GM19043 (cell line): ENCODE results near the gene C22orf42.
"Not testable (repeated sequence)": the region's sequence is repeated elsewhere in the genome, so short reads cannot be mapped to it uniquely, and the experiment has no call there.

Source experiments
- ATAC-seq: cut with Tn5 transposase; IDR thresholded peaks from one replicate; pipeline ENCODE4 v1.9.1; 2021; ENCODE audit warnings: low read depth; ENCODE audit not compliant: unreplicated experiment

The C22orf42 gene

DNA sequence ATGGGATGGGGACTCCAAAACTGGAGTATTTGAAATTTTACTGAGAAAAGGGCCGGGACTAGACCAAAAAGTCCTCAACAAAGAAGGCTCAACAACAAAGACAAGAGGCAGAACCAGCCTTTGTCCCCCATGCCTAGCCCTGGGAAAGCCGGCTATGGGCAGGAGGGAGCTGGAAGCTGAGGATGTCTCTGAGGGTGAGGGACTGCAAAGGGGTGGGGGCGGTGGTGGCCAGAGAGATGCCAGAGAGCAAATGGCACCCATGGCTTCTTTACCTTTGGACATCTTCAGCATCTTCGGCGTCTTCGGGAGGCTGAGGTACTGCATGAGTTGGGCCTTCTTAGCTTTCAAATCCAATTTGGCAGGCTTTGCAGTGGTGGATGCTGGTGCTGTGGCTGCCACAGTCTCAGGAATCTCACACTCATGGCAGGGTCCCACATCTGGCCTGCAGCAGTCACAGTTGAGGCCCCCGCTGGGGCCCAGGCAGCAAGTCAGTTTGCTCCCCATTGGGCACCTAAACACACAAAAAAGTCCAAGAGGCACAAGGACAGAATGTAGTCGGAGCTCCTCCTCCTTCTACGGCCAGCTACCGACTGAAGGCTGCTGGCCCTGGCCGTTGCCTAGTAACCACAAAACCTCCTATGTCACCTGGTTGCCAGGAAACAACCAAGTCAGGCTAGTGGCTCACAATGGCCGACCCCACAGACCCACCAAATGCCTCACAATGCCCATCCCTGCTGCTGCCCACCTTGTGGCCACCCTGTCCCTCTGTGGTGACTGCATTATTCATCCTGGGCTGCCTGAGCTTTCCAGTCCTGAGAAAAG, at the start of gene C22orf42:
Gene C22orf42 (minus strand): TSS at position 592 of the 822 bp plus-strand sequence. CDS start 88 bp downstream, at position 504.
- no peak for ATAC-seq

- ATAC-seq = no peak
These were observed 49.6 kb upstream of the C22orf42 start for GRCh38 chr22:32208681-32209080.

DNA sequence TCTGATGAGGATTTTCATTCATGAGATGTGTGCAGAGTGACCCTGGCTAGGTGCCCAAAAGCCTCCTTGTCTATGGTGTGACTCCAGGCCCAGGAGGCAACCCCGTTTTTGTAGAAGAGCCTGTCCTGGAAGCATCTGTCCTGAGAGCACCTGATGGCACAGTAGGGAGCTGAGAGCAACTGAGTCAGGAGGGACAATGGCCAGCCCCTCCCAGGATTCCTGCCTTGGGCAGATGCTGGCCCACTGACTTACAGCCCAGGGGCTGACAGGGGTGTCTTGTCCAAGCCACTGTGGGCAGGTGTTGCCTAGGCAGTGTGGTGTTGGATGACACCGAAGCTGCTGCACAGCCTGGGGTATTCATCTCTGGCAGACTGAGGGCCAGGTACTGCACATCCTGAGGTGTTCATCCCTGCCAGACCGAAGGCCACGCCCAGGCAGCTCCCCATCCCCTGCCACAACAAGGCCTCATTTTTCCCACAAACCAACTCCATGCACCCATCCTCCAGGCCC, 48.9 kb upstream of the C22orf42 start:
- ATAC-seq = no peak

- no peak for ATAC-seq
These were observed 48.0 kb upstream of the C22orf42 start for GRCh38 chr22:32206774-32207758.

DNA sequence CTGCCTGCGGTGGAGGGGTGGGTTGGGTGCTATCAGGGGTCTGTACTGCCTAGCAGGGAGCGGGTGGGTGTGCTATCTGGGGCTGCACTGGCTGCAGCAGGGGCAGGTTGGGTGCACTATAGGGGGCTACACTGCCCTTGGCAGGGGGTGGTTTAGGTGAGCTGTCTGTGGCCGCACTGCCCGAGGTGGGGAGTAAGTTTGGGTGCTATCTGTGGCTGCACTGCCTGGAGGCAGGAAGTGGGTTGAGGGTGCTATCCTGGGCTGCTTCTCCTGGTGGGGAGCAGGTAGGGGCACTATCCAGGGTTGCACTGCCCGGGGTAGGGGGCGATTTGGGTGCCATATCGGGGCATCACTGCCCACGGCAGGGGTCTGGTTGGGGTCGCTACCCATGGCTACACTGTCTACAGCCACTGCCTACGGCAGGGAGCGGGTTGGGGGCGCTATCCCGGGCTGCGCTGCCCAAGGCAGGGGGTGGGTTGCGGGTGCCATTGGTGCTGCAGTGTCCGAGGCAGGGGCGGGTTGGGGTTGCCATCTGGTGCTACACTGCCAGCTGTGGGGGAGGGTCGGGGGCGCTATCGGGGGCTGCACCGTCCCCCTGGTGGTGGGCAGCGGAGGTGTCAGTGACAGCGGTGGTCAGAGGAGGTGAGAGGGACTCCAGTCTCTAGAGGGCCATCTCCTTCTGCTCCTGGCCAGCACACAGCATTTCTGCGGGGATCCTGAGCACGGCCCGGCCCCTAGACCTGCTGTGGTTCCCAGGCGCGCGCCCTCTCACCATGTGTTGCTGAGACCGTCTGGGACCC, 47.1 kb upstream of the C22orf42 start:
- no peak for ATAC-seq

- no peak for ATAC-seq
These were observed 46.0 kb upstream of the C22orf42 start, which contains the start of gene RFPL2 for GRCh38 chr22:32204856-32205722. TSS of gene RFPL2 (minus strand) at chr22:32205073. CDS start at chr22:32202451, 2,622 bp downstream.

GRCh38 chr22:32204040-32204855, 45.1 kb upstream of the C22orf42 start:
- no peak for ATAC-seq

GRCh38 chr22:32203181-32204039, 44.3 kb upstream of the C22orf42 start:
- no peak for ATAC-seq

DNA sequence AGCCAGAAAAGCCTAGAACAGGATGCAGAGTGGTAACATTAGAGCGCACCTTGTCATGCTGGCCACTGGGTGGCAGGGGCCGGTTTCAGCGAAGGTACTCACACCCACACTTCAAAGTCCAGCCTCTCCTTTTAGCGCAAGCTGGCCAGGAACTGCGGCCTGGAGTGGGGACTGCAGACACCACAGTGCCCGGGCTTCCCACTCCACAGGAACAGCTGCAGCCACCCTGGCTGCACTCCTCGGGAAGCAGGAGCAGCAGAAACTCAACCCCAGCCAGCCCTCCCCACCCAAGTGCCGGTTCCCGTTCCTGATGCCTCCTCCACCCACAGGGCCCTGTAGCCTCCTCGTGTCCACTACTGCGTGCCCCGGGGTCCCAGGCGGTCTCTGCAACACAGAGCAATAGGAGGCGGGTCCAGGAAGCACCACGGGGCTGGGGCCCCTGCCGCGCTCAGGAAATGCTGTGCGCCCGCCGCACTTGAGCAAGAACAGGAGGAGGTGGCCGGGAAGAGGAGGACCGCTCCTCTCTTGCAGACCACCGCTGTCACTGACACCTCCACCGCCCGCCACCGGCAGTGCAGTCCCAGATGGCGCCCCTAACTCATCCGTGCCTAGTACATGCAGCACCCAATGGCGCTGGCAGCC, 43.6 kb upstream of the C22orf42 start:
- ATAC-seq = no peak

DNA sequence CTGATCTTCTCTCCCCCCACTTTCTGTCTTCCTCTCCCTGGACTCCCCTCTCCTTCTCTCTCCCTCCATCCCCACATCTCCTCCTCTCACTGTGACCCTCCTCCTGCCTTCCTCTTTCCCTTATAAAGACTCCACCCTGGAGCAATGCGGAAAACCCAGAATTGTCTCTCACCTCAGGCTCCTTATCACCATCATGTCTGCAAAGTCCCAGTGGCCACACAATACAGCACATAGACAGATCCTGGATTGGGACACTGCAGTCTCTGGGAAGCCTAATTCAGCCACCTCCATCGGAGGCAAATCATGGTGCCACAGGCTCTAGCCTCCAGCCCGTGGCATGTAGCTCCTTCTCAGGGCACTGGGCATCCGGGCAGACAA, 43.0 kb upstream of the C22orf42 start:
- no peak for ATAC-seq

GRCh38 chr22:32200752-32201151, 41.6 kb upstream of the C22orf42 start:
- ATAC-seq = no peak

- ATAC-seq = no peak
These were observed 40.9 kb upstream of the C22orf42 start for GRCh38 chr22:32199961-32200360.

GRCh38 chr22:32199341-32199740, 40.2 kb upstream of the C22orf42 start:
- no peak for ATAC-seq

DNA sequence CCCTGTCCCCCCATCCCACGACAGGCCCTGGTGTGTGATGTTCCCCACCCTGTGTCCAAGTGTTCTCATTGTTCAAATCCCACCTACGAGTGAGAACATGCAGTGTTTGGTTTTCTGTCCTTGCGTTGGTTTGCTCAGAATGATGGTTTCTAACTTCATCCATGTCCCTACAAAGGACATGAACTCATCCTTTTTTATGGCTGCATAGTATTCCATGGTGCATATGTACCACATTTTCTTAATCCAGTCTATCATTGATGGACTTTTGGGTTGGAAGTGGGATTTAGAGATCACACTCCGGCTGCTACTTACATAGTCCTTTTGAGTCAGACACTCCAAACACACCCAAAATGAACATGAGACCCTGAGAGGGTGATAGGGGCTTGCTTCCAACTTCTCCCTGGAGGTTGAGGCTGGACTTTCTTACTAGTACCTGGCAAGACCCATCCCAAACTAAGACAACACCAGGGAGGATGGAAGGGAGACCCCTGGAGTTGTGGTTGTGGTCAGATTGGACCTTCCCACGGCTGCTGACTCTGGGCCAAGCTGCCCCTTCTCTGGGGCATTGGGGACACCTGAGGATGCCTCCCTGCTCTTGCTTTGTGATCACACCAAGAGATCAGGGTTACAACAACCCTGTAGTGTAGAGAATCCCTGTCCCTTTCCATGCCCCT, 38.6 kb upstream of the C22orf42 start:
- not testable (repeated sequence) for ATAC-seq

- not testable (repeated sequence) for ATAC-seq
These were observed 36.8 kb upstream of the C22orf42 start for GRCh38 chr22:32195900-32196299.

DNA sequence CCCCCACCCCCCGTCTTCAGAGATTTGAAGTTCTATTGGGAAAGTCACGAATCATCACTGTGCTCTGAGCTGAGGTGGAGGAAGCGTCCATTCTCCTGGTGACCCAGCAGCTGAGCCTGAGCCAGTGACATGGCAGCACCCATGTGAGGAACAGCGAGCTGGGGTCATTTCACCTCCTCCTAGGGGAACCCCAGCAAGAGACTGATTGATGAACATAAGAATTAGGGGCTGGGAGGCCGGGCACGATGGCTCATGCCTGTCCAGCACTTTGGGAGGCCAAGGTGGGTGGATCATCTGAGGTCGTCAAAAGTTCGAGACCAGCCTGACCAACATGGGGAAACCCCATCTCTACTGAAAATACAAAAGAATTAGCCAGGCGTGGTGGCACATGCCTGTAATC, 34.2 kb upstream of the C22orf42 start:
- ATAC-seq = not testable (repeated sequence)
